Esophagus squamous epithelium (tissue), 4 donors: ENCODE data around the gene MTA2.

Source experiments
- CTCF ChIP-seq, 6 experiments: fragments of 450-650 bp in 4 of 6; fragments of 200-600 bp in 2 of 6; sonication (generic) in 2 of 6; IDR thresholded peaks; one replicate each; pipeline ENCODE4 v1.5.1; 2016 to 2019; ENCODE audit warnings: antibody characterized with exemption in 6 of 6, mild to moderate bottlenecking in 4 of 6, moderate library complexity in 4 of 6
- POLR2A ChIP-seq, 4 donors: fragments of 450-650 bp; IDR thresholded peaks; one replicate each; pipeline ENCODE4 v1.6.1; 2017; ENCODE audit warnings: antibody characterized with exemption in 4 of 4, mild to moderate bottlenecking in 4 of 4, moderate library complexity in 3 of 4

DNA sequence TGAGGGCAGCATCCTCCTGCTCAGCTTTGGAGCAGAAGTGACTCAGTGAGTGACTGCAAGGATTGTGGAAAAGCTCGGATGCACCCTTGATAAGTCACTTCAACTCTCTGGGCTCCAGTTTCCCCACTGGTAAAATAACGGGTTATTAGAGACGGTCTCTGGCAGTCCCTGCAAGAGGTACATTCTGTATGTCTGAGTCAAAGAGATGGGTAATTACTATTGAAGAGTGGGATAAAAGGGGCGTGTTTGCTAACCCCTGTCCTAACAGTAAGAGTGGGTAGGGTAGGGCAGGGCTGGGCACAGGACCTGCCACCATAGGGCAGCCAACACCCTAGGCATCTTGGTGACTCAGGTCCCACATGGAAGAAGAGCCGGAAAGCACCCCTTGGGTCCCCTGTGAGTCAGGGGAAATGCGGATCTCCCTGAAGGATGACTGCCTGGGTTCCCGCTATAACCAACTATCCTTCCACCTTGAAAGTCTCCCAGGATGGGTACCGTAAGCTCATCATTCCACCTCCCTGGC, 47.8 kb downstream of the MTA2 start:
- peak in 1 of 6 experiments; percentile 2 for TF ChIP-seq CTCF (IDR thresholded peaks at IDR 0.05)
- no peak for TF ChIP-seq POLR2A (IDR thresholded peaks at IDR 0.05)
